Measurements from ENCODE around the gene FTO. TPM values are rescaled to one million over a fixed set of nuclear protein-coding genes. Genes with fewer than 3 reads are reported as not detected.

Gene FTO
- total and polyA plus RNA-seq, 2 of the 13 experiments (the other 11 are each of a cell fraction or from before 2014, with no cell fraction given) = 41.6 to 55.8 TPM

GRCh38 chr16:54176376-54176901 lies 472.5 kb downstream of the FTO start (continued):
- TF ChIP-seq ZSCAN5A (CRISPR knock-in tag; IDR thresholded peaks at IDR 0.05; ENCODE audit: borderline replicate concordance) (no peak; the same call in 1 of the 2 replicates), ZNF639 (CRISPR knock-in tag; conservative IDR thresholded peaks at IDR 0.05) (peak; percentile 67; the same call in 1 of the 2 replicates), STAT6 (CRISPR knock-in tag; IDR thresholded peaks at IDR 0.05; ENCODE audit: borderline replicate concordance) (no peak), UBTF (CRISPR knock-in tag; IDR thresholded peaks at IDR 0.05) (peak; percentile 71), ZNF326 (CRISPR knock-in tag; IDR thresholded peaks at IDR 0.05; ENCODE audit: borderline replicate concordance) (no peak), LCORL (IDR thresholded peaks at IDR 0.05) (peak; percentile 70; the same call in 1 of the 2 replicates), LCORL (CRISPR knock-in tag; IDR thresholded peaks at IDR 0.05) (peak; percentile 99), MAF1 (CRISPR knock-in tag; IDR thresholded peaks at IDR 0.05; ENCODE audit: borderline replicate concordance) (peak; percentile 66; the same call in 1 of the 2 replicates), TBX2 (CRISPR knock-in tag; IDR thresholded peaks at IDR 0.05; ENCODE audit: borderline replicate concordance) (peak; percentile 99), TIGD3 (CRISPR knock-in tag; IDR thresholded peaks at IDR 0.05; ENCODE audit: borderline replicate concordance) (no peak), ATF7-NPFF (CRISPR knock-in tag; IDR thresholded peaks at IDR 0.05; ENCODE audit: low read depth) (peak; percentile 71; the same call in 1 of the 2 replicates), PRDM15 (CRISPR knock-in tag; IDR thresholded peaks at IDR 0.05) (peak; percentile 62; the same call in 1 of the 2 replicates)
